HG02973 (cell line): ENCODE data around the gene AFAP1L1.

Experiments
- ATAC-seq: cut with Tn5 transposase; IDR thresholded peaks from one replicate; pipeline ENCODE4 v1.9.1; 2021; ENCODE audit warnings: moderate library complexity; ENCODE audit not compliant: unreplicated experiment

The AFAP1L1 gene

DNA sequence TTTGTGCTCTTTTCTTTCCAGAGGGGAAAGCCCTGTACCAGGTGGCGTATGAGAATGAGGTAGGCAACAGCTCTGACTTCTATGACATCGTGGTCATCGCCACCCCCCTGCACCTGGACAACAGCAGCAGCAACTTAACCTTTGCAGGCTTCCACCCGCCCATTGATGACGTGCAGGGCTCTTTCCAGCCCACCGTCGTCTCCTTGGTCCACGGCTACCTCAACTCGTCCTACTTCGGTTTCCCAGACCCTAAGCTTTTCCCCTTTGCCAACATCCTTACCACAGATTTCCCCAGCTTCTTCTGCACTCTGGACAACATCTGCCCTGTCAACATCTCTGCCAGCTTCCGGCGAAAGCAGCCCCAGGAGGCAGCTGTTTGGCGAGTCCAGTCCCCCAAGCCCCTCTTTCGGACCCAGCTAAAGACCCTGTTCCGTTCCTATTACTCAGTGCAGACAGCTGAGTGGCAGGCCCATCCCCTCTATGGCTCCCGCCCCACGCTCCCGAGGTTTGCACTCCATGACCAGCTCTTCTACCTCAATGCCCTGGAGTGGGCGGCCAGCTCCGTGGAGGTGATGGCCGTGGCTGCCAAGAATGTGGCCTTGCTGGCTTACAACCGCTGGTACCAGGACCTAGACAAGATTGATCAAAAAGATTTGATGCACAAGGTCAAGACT lies 96.5 kb downstream of the AFAP1L1 start:
- ATAC-seq: no peak

DNA sequence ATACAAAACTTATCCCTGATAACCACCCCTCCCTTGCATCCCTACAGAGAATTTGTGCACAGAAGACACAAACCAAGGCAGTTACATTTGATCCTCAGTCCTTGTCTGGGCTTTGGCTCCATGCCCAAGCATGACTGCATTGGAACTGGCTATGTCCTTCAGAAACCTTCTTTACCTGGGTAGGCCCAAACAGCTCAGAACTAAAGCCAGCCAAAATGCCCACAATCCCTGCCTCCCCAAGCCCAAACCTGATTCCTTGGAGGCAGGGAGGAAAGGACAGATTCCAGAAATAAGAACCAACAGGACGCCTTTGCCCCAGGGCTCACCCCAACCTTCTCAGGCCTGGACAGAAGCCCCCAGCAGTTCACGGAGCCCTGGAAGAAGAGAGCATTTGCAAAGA lies 99.2 kb downstream of the AFAP1L1 start:
- ATAC-seq: no peak

DNA sequence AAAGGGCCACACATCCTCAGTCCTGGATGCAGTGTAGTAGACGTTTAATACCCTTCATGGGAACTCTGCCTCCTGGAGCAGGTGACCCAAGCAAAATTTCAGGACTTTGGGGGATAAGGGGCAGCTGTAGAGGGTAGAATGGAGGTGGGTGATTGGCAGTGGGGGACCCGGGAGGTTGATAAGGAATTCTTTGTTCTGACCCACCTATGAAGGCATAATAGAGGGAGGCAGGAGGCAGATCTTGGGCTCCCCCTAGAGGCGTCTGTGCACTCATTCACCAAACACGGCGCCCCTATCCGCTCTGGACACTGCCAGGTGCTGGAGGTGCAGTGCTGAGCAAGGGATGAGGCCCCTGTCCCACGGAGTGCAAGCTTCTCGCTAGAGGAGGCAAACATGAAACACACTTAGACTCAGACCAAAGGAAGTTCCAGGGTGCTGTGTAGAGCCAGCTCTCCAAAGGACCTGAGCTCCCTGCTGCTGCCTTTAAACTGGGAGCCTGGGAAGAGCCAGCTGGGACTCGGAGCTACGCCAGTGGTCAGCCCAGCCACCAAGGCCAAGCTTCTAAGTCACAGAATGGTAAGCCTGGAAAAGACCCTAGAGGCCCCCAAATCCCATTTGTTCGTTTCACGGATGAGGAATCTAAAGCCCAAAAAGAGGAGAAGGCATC lies 99.8 kb downstream of the AFAP1L1 start:
- peak; percentile 82 for ATAC-seq

DNA sequence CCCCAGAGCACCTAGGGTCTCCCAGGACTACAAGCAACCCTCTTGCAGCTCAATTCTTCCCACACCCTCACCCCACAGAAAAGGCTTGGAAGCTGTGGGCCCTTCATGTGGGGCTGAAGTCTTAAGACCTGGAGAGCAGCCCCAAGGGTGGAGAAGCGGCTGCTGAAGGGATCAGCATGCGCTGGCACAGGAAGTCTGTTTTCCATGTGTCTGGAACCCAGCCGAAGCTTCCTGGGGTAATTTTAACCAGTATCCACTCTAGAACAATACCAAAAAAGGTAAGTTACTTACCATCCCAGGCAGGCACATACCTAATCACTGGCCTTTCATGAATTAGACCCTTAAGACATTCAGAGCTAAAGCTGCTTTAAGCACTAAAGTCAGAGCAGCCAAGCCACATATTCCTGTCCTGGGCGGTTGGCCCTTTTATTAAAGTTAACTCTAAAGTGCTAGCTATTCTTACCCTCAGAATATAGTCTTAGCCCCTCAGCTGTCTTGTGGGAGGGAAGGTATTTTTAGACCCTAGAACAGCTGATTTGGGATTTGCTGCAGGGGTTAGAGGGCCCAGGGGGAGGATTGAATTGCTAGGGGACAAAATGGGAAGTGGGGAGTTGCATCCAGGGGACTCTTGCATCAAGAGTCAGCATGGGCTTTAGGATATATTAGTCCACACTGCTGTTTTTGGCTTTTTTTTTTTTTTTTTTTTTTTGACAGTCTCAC lies 100.6 kb downstream of the AFAP1L1 start:
- ATAC-seq: no peak

DNA sequence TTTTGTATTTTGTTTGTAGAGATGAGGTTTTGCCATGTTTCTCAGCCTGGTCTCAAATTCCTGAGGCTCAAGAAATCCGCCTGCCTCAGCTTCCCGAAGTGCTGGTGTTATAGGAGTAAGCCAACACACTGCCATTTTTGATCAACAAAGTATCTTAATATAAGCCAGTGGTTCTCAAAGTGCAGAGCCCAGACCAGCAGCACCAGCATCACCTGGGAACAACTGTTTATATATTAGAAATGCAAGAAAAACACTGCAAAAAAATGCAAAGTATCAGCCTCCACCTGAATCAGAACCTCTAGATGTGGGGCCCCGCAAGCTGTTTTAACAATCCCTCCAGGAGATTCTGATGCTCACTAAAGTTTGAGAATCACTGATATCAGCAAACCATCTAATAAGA lies 101.3 kb downstream of the AFAP1L1 start:
- ATAC-seq: no peak

DNA sequence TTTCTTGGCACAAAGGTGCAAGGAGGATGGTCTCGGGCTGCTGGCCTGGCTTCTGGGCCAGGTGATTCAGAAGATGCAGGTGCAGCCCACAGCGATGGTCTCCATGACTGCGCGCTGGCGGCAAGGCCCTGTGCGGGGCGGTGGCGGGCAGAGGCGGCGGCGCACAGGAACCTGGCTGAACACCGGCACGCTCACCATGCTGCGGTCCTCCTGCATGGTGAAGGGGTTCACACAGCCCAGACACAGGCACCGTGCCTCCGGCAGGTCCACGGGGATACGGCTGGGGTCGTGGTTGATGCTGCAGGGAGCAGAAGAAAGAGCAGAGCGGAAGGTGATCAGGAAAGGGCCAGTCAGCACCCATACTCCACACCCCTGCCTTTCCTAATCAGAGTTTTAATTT lies 102.6 kb downstream of the AFAP1L1 start:
- ATAC-seq: no peak

DNA sequence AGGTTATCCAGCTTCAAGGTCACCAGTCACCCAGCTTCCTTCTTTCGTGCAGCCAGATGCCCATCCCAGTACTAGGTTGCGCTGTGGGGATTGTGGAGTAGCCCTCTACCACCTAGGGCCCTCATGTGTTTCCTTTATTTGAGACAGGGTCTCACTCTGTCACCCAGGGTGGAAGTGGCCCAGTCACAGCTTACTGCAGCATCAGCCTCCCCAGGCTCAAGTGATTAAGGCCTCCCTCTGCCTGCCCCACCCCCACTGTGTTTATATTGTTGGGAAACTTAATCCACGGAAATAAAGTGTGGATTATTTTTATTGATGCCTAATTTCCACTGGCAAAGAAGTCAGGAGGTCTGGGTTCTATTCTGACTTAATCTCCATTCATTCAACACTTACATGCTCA lies 103.1 kb downstream of the AFAP1L1 start:
- ATAC-seq: no peak

DNA sequence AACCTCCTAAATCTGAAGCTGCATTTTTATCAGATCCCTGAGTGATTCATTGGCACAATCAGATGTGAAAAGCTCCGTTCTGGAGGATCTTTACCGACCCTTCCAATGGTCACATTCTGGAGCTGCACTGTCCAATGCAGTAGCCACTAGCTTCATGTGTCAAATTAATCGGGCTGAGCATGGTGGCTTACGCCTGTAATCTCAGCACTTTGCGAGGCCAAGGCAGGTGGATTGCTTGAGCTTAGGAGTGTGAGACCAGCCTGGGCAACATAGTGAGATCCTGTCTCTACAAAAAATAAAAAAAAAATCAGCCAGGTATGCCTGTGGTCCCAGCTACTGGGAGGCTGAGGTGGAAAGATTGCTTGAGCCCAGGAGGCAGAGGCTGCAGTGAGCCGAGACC lies 103.8 kb downstream of the AFAP1L1 start:
- ATAC-seq: no peak

DNA sequence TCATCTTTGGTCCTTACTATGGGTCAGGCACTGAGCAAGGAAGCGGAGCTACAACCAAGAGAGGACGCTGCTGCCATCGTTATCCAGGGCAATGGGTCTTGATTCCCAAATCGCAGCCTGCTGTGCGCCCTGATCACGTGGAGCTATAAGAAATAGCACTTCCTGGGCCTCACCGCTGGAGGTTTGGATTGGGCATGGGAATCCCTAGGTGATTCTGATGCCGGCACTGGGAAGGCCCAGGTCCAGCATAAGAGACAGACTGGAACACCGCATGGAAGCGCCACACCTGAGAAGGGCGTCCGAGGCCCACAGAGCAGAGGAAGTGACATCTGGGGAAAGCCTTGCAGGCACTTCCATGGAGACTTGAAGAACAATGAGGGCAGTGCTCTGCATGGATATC lies 104.4 kb downstream of the AFAP1L1 start:
- no peak for ATAC-seq

DNA sequence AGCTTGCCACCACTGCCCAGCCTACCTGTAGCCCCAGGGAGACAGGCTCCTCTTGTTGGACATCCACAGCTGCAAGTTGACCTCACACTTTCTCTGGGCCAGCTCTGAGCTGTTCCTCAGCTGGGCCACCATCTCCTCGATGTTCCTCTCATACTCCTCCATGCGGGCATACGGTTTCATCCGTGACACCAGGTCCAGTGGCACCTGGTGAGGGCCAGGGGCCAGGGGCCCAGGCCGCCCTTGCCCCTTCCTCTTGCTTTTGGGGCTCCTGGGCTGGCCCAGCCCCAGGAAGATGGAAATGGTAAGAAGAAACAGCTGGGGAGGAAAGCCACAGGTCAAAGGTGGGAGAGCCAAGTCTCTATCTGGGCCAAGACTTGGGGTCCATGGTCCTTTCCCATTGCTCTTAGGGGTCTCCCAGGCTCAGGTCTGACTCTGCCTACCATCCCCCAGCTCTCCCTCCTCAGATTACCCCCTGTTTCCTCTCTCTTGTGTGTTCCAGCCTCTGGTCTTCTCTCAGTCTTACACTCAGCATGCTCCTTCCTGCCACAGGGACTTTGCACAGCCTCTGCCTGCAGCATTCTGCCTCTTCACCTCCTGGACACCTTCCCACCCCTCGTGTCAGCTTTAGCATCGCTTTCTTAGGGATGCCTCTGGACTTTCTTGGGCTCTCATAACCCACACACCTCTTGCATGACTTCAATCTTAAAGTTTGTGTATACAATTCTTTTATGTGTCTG lies 105.2 kb downstream of the AFAP1L1 start:
- no peak for ATAC-seq

DNA sequence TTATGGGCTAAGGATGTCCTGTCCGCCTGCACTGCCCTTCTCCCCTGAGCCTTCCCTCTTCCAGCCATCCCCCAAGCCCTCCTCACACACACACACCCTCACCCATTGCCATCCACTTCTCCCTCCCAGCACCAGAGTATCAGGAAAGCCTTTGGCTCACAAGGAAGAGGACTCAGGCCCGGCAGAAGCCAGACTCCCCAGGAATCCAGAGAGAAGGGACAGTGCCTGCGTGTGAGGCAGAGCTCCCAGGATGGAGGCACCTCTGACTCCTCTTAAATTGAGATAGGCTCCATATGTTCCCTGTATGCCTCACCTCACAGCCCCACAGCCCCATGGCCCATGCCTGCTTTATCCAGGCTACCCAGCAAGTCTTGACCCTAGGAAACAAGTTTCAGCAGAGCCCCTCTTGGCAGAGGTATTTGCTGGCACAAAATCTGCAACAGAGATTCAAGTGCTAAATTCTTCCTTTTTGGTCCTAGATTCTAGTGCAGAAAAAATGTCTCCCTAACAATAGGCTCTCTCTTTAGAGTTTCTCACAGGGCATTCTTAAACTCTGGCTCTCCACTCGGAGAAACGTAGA lies 106.7 kb downstream of the AFAP1L1 start:
- no peak for ATAC-seq

DNA sequence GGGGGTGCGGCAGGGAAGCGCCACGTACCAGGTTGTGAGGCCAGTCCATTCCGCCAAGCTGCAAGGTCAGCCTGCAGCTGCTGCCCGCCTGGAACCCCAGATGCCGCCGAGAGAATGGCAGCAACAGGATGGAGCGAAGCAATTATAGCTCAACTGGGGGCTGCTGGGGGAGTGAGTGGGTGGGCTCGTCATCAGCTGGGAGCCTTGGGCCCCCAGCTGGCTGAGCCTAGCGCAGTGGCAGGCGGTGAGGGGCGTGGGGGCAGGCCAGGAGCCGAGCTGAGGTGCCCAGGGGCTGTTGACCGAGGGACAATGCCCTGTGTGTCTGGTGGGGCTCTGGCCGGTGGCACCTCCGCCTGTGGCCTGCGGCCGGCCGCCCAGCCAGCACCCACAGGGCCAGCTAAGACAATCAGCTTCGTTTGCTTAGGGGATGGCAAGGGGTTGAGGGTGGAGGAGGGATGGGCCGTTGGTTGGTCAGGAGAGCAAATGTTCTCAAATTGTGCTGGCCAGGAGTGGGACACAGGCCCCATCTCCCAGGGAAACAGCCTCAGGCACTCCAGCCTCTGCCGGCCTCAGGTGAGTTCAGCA lies 107.6 kb downstream of the AFAP1L1 start, which contains the start of gene IL17B:
Gene IL17B (minus strand): TSS at position 116 of the 585 bp plus-strand sequence. CDS start 67 bp downstream, at position 49.
- ATAC-seq: no peak

DNA sequence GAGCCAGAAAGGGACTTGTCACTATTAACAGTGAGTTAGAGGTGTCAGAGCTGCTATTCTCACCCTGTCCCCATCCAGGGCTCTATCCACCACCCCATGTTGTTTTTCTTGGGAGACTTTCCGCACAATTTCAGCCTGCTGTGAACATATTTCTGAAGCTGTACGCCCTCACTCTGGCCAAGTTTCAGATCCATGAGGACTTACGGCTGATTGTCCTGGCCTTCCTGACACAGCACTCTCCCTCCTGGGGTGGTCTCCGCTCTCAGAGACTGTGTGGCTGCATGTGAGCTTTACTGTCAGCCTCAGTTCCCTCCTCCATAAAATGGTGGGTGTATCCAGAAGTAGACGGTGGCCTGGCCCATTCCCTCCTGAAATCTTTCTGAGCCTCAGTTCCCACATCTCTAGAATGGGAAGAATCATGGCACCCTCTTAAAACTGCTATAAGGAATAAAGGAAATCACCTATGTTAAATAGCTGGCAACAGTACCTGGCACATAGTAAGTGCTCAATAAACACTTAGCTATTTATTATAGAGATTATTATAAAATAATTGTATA lies 108.2 kb downstream of the AFAP1L1 start:
- no peak for ATAC-seq

DNA sequence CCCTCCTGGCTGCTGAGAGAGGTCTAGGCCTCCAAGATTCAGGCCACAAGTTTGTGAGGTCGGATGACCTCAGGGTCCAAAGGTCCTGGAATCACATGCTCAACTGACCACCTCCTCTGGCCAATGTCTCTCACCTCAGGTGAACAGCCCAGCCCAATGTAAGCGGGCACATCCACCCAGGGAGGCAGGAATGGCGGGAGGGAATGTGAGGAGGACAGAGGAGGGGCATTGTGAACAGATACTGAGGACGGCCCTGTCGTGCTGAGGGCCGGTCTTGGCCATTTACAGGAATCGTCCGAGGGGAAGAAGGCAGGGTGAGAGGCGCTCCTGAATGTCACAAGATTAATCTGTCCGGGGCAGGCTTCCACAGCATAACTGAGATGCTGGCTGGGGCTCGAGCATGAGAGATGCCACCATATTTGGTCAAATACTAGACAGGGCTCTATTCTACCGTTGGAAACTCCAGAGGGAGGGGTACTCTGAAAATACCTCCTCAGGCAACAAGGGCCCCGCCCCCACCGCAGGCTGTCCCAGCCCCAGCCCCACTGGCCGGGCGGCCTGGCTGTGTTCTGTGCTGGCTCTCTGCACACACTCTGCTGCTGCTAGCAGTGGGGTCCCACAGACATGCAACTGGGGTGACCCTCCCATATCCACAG lies 108.9 kb downstream of the AFAP1L1 start:
- ATAC-seq: no peak

DNA sequence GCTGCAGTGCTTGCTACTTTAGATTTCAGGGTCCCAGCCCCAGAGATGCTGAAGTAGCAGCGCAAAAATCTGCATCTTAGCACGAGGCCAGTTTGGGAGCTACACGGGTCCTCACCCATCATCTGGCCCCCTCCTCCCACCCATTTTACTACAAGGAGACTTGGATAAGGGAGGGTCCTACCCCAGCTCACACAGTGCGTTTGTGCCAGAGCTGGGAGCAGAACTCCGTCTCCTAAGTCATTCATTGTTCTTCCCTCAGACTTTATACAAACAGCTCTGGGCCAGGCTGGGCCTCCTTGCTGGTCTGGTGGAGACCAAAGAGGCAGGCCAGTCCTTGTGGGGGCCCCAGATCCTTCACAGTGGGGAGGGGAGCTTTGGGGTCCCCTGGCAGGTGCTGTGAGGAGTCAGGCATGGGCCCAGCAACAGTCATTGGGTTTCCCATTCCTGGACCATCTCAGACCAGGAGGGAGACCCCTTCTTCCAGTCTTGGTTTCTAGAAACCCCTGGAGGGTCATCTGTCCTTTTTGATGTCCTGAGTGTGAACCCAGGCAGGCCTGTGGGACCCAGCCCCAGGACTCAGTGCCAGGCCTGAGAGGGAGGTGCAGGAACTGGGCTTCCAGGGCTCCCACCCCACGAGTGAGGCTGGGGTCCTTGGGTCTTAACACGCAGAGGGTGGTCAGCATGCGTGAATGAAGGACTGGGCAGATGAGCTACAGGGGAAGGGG lies 109.8 kb downstream of the AFAP1L1 start:
- peak; percentile 9 for ATAC-seq

DNA sequence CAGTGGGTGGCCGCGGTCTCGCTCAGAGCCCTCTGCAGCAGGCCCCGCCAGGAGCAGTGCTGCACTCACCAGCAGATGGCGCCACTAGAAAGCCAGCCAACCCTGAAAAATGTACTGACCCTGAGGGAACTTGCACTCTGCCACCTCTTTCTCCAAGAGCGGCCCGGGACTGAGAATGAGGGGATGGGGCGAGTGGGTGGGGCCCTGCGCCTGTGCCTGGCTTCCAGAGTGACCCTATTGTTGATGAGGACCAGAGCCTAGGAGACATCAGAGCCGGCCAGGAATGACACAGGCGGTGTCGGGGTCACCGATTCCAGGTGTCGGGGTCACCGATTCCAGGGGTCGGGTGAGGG lies 110.3 kb downstream of the AFAP1L1 start:
- ATAC-seq: peak; percentile 74

DNA sequence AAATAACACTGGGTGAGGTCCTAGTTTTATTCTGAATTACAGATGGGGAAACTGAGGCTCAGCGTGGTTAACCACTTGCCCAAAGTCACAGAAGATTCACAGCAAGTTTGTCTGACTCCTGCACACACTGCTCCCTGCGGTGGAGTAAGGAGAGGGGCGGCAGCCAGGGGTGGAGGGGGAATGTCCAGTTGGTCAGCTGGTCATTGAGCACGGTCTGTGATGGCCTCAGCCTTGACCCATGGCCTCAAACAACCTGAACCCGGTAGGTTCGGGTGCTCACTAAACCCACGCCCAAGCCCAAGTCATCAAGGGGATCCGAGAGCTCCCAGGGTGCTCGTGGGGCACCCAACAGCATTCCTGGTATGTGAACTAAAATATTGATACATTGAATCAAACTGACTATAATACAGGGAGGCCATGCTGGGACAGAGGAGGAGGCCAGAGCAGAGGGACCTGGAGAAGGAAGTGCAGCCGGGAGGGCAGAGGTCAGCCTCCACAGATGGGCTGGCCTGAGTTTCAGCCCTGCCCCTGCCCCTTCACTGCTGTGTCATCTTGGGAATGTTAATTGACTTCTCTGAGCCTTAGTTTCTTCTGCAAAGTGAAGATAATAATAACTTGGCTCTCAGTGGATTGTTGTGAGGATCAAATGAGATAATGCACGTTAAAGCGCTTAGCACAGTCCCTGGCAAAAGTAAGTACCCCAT lies 111.0 kb downstream of the AFAP1L1 start:
- ATAC-seq: no peak

DNA sequence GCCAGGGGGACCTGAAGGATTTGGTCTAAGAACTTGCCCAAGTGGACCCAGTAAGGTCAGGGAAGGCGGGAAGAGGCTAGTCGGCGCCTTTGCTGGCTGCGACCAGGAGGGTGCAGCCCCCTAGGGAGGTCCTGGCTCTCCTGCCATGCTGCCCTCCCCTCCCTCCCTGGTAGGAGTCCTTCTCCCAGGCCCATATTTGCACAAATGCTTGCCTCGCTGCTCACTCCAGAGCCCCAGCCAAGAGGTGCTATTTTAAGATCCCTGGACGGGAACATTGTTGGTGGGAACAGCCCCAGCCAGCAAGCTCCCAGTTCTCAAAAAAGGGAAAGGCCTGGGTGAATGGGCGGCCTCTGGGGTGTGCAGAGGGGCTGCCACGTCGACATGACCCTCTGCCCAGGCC lies 111.7 kb downstream of the AFAP1L1 start:
- ATAC-seq: no peak

DNA sequence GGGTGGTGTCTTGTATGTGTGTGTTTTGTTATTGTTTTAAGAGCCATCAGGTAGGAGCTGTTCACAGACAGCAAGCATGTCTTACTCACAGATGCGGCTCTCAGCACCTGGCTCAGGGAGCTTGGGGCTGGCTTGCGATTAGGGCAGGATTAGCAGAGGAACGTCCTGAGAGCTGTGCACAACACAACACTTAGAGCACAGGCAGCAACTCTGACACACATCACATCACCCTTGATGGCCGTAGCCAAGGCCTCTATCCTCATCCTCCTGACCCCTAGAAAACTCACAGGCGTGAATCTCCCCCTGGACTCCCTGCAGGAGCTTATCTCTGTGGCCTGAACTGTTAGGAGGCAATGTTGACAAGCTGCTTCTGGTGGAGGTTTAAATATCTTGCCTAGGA lies 114.5 kb downstream of the AFAP1L1 start:
- ATAC-seq: no peak
